Stimulated activated CD8-positive, alpha-beta memory T cell treated with anti-CD3 and anti-CD28 coated beads, Interleukin-15, amount 100 ng/mL, for 4 hours (primary cell): ENCODE results near the gene NSMCE3.
"Not testable (repeated sequence)": the region's sequence is repeated elsewhere in the genome, so short reads cannot be mapped to it uniquely, and the experiment has no call there.

Source experiments
- DNase-seq, 2 donors: peaks; one replicate each; pipeline ENCODE4 v3.0.0-alpha.2; 2020; ENCODE audit warnings: low read depth in 2 of 2

Gene NSMCE3

DNA sequence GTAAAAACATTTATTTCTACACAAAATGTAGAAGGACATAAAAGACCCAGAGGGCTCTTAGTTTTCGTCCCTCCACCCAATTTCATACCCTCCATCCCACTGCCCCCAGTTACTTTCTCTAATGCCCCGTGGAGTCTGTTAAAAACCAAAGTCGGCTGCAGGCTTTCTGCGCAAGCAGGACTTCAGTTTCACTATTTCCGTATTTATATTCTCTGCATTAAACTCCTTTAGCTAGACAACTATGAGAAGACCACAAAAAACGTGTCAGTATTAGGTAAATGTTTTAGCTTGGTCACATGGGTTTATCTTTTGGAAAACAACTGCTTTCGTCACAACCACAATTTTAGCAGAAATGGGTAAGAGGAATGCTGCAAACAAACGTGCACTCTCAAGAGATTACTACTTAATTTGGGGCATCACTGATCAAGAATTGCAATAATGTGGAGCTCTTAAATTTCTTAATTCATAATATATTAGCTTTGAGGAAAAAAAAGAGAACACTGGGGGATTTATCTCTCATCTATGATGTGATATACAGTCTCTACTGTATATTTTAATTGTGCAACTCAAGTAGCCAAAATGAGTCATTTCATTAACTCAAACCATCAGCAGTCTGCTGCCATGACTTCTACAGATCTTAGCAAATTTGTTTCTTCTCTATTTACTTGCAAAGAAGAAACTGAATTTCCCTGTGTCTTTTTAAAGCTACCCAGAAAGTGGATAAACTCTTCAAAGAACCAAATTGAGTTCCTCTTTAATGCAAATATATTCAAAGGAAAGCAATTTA lies 740 bp upstream of the NSMCE3 start:
- DNase-seq: no peak

- peak in 1 of 2 donors; percentile 22 for DNase-seq
These were observed 727 bp downstream of the NSMCE3 start for GRCh38 chr15:29268706-29269484.

DNA sequence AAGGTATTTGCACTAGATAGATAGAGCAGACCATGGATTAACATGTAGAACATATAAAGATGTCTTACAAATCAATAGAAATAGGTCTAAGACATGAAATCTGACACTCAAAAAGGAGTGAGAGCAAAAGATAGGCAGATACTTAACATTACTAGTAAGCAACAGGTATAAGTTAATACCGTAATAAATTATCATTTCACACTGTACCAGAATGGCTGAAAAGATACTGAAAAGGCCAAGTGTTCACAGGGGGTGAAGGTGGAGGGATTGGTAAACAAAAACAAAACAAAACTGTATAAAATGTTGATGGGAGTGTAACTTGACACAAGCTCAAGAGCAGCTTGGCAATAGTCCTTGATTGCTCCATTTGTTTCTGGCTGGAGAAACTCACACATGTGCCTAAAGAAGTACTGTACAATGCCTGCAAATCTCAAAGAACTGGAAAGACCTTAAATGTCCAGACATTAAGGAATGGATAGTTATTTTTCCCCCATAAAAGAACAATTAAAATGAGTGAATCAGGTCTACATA lies 3.5 kb downstream of the NSMCE3 start:
- no peak for DNase-seq

GRCh38 chr15:29263289-29263688 lies 6.3 kb downstream of the NSMCE3 start:
- no peak for DNase-seq

DNA sequence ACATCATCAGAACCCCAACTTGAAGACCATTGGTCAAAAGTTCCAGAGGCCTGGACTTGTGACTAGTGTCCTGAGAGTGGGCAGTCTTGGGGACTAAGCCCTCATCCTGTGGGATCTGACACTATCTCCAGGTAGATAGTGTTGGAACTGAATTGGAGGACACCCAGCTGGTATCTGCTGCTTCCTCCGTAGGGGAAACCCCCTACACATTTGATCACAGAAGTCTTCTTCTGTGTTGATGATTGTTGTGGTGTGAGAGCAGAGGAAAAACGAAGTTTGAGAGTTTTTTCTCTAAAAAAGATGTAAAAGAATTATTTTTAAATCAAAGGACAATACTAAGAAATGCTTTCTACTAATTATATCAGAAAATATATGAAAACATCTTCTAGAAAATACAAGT lies 6.9 kb downstream of the NSMCE3 start:
- no peak for DNase-seq

GRCh38 chr15:29260896-29261295 lies 8.7 kb downstream of the NSMCE3 start:
- no peak for DNase-seq

DNA sequence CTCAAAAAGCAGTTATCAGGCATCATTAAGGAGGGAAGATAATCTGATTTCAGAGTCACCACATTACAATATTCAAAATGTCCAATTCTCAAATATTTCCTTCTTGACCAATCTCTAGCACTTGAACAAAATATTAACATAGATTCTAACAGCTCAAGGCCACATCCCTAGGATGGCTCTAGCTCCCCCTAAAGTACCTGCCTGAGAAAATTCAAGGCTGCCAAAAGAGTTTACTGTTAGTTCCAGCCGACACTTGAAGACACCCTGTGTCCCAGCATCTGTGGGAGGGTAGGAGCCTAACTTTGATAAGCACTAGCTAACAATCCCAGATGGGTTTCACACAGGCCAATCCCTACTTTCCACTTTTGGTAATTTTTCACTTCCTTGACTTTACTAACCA lies 10.4 kb downstream of the NSMCE3 start:
- no peak for DNase-seq

GRCh38 chr15:29252234-29252633 lies 17.4 kb downstream of the NSMCE3 start:
- DNase-seq: no peak

DNA sequence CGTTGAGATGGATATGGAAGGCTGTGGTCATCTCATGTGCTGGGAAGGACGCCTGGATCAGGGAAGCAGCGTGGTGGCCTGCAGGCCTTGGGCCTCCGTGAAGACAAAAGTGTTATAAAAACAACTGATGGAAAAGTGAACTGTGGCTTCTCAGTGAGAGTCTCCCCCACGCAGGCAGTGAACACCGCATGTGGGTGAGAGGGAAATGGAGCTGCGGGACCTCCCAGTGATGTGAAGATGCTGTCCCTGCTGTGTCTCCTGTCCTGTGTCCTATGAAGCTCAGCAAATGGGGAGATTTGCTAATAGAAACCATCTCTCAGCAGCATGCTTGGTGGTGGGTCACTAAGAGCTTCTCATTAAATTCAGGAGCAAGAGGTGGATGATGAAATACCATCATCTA lies 25.1 kb downstream of the NSMCE3 start:
- DNase-seq: no peak

DNA sequence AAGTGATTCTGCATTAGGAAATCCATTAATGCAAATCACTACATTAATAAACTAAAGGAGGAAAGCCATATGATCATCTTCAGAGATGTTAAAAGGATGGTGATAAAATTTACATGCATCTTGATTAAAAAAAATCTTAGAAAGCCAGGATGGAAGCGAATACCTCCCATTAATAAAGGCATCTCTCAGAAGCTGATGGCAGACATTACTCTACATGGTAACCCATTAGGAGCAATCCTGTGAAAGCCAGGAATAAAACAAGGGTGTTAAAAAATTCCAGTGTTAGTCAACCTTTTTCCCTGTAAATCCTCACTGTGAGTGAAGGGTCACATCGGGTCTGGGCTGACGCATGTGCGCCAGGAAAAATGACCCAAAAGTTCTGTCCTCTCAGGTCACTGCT lies 25.5 kb downstream of the NSMCE3 start:
- DNase-seq: no peak

GRCh38 chr15:29242456-29243242 lies 27.0 kb downstream of the NSMCE3 start:
- no peak for DNase-seq

DNA sequence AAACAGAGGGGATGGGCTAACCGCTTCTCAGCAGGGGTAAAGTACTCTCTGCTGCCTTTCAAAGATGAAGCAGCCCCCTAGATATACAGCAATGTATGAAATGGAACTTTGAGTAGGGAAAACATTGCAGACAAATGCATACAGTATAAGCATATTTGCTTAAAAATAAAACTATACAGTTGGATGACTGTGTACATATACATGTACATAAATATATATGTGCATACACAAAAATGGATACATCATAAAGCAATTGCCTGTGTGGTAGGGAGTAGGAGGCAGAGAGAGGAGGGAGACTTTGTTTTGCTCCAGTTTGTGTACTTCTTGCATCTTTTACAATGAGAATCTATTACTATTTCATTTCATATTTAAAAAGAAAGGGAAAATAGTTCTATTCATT lies 28.4 kb downstream of the NSMCE3 start:
- DNase-seq: no peak

DNA sequence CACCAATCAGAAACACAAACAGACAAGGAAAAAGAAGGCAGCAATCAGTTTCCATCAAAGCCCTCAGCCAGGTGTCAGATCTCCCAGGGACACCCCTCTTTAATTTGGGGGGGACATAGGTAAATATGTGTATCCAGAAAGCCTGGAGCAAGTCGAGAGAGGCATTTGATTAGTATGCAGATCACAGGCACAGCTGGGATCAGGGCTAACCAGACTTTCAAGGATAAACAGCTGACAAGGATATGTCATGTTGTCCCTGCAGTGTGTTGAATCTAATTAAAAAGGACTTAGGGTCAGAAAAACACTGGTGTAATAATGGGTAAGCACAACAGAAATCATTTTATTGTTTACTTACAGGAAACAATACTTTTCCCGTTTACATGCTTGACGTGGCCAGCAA lies 30.2 kb downstream of the NSMCE3 start:
- no peak for DNase-seq

GRCh38 chr15:29233566-29233965 lies 36.1 kb downstream of the NSMCE3 start:
- no peak for DNase-seq

GRCh38 chr15:29226436-29227208 lies 43.0 kb downstream of the NSMCE3 start:
- DNase-seq: no peak

GRCh38 chr15:29225534-29226234 lies 43.9 kb downstream of the NSMCE3 start:
- DNase-seq: no peak

DNA sequence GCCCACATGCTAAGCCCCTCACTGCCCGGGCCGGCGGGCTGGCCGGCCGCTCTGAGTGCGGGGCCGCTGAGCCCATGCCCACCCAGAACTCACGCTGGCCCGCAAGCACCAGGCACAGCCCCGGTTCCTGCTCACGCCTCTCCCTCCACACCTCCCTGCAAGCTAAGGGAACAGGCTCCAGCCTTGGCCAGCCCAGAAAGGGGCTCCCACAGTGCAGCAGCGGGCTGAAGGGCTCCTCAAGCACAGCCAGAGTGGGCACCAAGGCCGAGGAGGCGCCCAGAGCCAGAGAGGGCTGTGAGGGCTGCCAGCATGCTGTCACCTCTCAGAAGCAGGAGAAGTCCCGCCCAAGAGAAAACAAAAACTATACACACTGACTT lies 44.6 kb downstream of the NSMCE3 start:
- DNase-seq: not testable (repeated sequence)

DNA sequence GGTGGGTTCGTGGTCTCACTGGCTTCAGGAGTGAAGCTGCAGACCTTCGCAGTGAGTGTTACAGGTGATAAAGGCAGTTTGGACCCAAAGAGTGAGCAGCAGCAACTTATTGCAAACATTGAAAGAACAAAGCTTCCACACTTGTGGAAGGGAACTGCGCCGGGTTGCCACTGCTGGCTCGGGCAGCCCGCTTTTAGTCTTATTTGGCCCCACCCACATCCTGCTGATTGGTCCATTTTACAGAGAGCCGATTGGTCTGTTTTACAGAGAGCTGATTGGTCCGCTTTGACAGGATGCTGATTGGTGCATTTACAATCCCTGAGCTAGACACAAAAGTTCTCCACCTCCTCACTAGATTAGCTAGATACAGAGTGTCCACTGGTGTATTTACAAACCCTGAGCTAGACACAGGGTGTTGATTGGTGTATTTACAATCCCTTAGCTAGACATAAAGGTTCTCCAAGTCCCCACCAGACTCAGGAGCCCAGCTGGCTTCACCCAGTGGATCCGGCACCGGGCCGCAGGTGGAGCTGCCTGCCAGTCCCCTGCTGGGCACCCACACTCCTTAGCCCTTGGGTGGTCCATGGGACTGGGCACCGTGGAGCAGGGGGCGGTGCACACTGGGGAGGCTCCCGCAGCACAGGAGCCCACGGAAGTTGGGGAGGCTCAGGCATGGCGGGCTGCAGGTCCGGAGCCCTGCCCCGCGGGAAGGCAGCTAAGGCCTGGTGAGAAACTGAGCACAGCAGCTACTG lies 45.2 kb downstream of the NSMCE3 start:
- DNase-seq: not testable (repeated sequence)

GRCh38 chr15:29223640-29224039 lies 46.0 kb downstream of the NSMCE3 start:
- DNase-seq: no peak
